H1 (cell line): Measurements from ENCODE around the gene CREB3. TPM values are rescaled to one million over a fixed set of nuclear protein-coding genes. Genes with fewer than 3 reads are reported as not detected.

ENCODE experiments used
- polyA plus RNA-seq, 7 experiments: library from polyadenylated mRNA; depleted of rRNA in 3 of 7; stranded (reverse) in 5 of 7; unstranded in 2 of 7; fragments of >200 nt in 5 of 7; fragments of 200-250 nt in 2 of 7; gene quantifications; 1 replicate in 5 of 7; 2 replicates in 1 of 7; 4 replicates in 1 of 7; pipeline versions ENCODE4 v1.2.1 to v1.2.3, GENCODE V29; 2011 to 2013; ENCODE audit warnings: missing spikeins in 2 of 7, mixed read lengths in 2 of 7
- total RNA-seq: library from RNA; stranded (reverse); fragmentation: NEBNext Ultra II Directional; extraction: Animal tissue kit (Norgen Biotek cat#: 25700); gene quantifications from 2 replicates; pipeline ENCODE4 v1.2.1, GENCODE V29; 2021
- TF ChIP-seq, protein P1 (sequence below): IDR thresholded peaks from 2 replicates; pipeline ENCODE4 v1.6.1; 2011; ENCODE audit warnings: low read depth, mild to moderate bottlenecking, low read length; ENCODE audit not compliant: insufficient read depth

The CREB3 gene
- total and polyA plus RNA-seq, 2 of the 8 experiments (the other 6 are each of a cell fraction or from before 2014, with no cell fraction given): 24.4 to 25.7 TPM

DNA sequence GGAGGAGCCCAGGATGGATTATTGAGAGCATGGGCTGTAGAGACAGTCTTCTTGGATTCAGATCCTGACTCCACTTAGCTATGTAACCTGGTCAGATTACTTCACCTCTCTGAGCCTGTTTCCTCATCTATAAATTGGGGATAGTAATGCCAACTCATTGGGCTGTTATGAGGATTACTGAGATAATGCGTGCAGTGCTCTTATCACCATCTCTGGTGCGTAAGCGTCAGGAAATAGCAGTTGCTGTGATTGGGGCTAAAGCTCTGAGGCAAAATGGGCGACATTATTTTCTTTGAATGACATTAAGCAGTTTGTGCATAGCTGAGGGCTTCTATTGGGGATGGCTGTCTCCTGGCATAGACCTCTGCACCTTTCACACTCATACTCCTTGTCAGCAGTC, 22.6 kb downstream of the CREB3 start (continued):
- TF ChIP-seq, protein P1, sequence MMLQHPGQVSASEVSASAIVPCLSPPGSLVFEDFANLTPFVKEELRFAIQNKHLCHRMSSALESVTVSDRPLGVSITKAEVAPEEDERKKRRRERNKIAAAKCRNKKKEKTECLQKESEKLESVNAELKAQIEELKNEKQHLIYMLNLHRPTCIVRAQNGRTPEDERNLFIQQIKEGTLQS: no peak
